ENCODE results near the gene LCK. TPM values are rescaled to one million over a fixed set of nuclear protein-coding genes. Genes with fewer than 3 reads are reported as not detected.
"Not testable (repeated sequence)": the region's sequence is repeated elsewhere in the genome, so short reads cannot be mapped to it uniquely, and the experiment has no call there.

LCK gene
- total and polyA plus RNA-seq, 3 experiments from 2014 or later, result 288 to 937 (median 297) TPM

DNA sequence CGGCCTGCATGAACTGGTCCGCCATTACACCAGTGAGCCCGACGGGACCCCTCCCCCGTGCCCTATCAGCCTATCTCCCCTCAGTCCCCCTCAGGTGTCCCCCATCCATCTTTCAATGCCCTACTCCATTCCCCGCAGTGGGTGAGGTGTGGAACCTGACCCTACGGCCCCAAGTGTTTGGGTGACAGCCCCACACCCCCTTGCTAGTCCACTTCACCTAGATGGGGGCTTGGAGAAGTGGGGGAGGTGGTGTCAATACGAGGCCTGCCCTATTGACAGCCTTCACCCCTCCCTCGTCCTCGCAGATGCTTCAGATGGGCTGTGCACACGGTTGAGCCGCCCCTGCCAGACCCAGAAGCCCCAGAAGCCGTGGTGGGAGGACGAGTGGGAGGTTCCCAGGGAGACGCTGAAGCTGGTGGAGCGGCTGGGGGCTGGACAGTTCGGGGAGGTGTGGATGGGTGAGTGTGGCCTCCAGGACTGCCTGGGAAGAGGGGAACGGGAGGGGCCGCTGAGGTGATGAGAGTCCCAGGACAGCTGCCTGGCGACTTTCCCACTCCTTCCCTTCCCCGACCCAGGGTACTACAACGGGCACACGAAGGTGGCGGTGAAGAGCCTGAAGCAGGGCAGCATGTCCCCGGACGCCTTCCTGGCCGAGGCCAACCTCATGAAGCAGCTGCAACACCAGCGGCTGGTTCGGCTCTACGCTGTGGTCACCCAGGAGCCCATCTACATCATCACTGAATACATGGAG lies 25.1 kb downstream of the LCK start:
- H3K4me1 ChIP-seq (ENCODE audit: insufficient read depth, low read length), result peaks cover 48% of the 10 kb centered on the region
- Mint-ChIP-seq H3K9me3 (no peaks in the 10 kb centered on the region), H3K27ac (peak overlapping the region in 6 of 8 donors; percentile 11 to 91 (median 62)), H3K36me3 (peaks cover 0 to 86% (median 16%) of the 10 kb centered on the region in 3 donors), H3K4me1 (peaks cover 41 to 46% (median 46%) of the 10 kb centered on the region in 3 donors), H3K27me3 (peaks cover 0 to 5% of the 10 kb centered on the region in 2 donors), H3K4me3 (peak overlapping the region in 1 of 7 donors; percentile 63)
- no peaks in the 10 kb centered on the region for H3K9me3 ChIP-seq (ENCODE audit: low read length)
- H3K27ac ChIP-seq (ENCODE audit: low read depth, low read length), result no peak overlapping the region
- no peak overlapping the region for H3K4me3 ChIP-seq (ENCODE audit: low read length)
- peaks cover 64% of the 10 kb centered on the region for H3K36me3 ChIP-seq (ENCODE audit: insufficient read depth, low read length)
- H3K27me3 ChIP-seq (ENCODE audit: insufficient read depth, low read length, poor library complexity, severe bottlenecking), result no peaks in the 10 kb centered on the region
- POLR2A ChIA-PET, result no interaction called here
- CTCF ChIA-PET, result interaction anchor here (1.0 to 1.1 kb wide), 2 partner anchors 16 to 35 kb away, joined by 3 to 4 read pairs; partner anchors contain the start of gene HDAC1
- no peak for DNase-seq

DNA sequence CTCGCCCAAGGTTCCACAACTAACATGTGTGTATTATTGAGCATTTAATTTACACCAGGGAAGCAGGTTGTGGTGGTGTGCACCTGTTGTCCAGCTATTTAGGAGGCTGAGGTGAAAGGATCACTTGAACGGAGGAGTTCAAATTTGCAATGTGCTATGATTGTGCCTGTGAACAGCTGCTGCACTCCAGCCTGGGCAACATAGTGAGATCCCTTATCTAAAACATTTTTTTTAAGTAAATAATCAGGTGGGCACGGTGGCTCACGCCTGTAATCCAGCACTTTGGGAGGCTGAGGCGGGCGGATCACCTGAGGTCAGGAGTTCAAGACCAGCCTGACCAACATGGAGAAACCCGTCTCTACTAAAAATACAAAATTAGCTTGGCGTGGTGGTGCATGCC lies 33.7 kb downstream of the LCK start:
- peak overlapping the region in 1 of 8 donors; percentile 44 for H3K27ac Mint-ChIP-seq
- H3K4me3 ChIP-seq (ENCODE audit: low read length); H3K27me3 ChIP-seq (ENCODE audit: insufficient read depth, low read length, poor library complexity, severe bottlenecking); H3K4me1 Mint-ChIP-seq; H3K9me3 Mint-ChIP-seq; H3K4me1 ChIP-seq (ENCODE audit: insufficient read depth, low read length); H3K27me3 Mint-ChIP-seq; H3K4me3 Mint-ChIP-seq; DNase-seq; H3K9me3 ChIP-seq (ENCODE audit: low read length); H3K27ac ChIP-seq (ENCODE audit: low read depth, low read length); CTCF ChIA-PET: not testable (repeated sequence)
- POLR2A ChIA-PET, result interaction anchor here (0.6 to 1.0 kb wide), 2 partner anchors 10 to 45 kb away, joined by 3 to 5 read pairs; no protein-coding TSS in a partner anchor
- peaks cover 0 to 67% (median 13%) of the 10 kb centered on the region in 3 donors for H3K36me3 Mint-ChIP-seq
- H3K36me3 ChIP-seq (ENCODE audit: insufficient read depth, low read length), result peaks cover 43% of the 10 kb centered on the region

GRCh38 chr1:32285658-32286057 lies 34.6 kb downstream of the LCK start:
- Histone ChIP-seq H3K27me3 (ENCODE audit: insufficient read depth, low read length, poor library complexity, severe bottlenecking) (no peaks in the 10 kb centered on the region), H3K4me1 (ENCODE audit: insufficient read depth, low read length) (peaks cover 9% of the 10 kb centered on the region), H3K36me3 (ENCODE audit: insufficient read depth, low read length) (peaks cover 37% of the 10 kb centered on the region), H3K4me3 (ENCODE audit: low read length) (no peak overlapping the region), H3K9me3 (ENCODE audit: low read length) (no peaks in the 10 kb centered on the region), H3K27ac (ENCODE audit: low read depth, low read length) (no peak overlapping the region)
- ChIA-PET CTCF (interaction anchor here (0.9 kb wide), 1 partner anchor 37 kb away, joined by 6 read pairs; no protein-coding TSS in a partner anchor), POLR2A (interaction anchor here (1.0 kb wide), 1 partner anchor 45 kb away, joined by 3 read pairs; no protein-coding TSS in a partner anchor)
- peaks cover 0 to 60% (median 12%) of the 10 kb centered on the region in 3 donors for H3K36me3 Mint-ChIP-seq
- no peaks in the 10 kb centered on the region for H3K9me3 Mint-ChIP-seq
- peak overlapping the region in 2 of 8 donors; percentile 43 to 73 for H3K27ac Mint-ChIP-seq
- no peaks in the 10 kb centered on the region for H3K27me3 Mint-ChIP-seq
- DNase-seq, result no peak
- peaks cover 5 to 6% (median 5%) of the 10 kb centered on the region in 3 donors for H3K4me1 Mint-ChIP-seq
- no peak overlapping the region for H3K4me3 Mint-ChIP-seq

- peak overlapping the region in 3 of 8 donors; percentile 75 to 90 (median 85) for H3K27ac Mint-ChIP-seq
These were observed 35.7 kb downstream of the LCK start for GRCh38 chr1:32286763-32287162.

DNA sequence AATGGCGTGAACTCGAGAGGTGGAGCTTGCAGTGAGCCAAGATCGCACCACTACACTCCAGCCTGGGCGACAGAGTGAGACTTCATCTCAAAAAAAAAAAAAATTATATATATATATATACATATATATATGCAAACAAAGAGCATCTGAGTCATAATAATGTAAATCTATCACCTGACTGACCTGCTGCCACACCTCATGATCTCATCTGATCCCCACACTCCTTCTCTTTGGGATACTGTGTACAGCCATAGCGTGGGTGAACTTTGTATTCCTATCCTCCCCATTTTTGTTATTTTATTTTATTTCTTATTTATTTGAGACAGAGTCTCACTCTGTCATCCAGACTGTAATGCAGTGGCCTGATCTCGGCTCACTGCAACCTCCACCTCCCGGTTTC lies 38.2 kb downstream of the LCK start:
- POLR2A ChIA-PET, result interaction anchor here (0.7 to 1.6 kb wide), 3 partner anchors 34 to 76 kb away, joined by 3 to 4 read pairs (median 4); no protein-coding TSS in a partner anchor
- Histone ChIP-seq H3K27me3 (ENCODE audit: insufficient read depth, low read length, poor library complexity, severe bottlenecking) (no peaks in the 10 kb centered on the region), H3K36me3 (ENCODE audit: insufficient read depth, low read length) (peaks cover 22% of the 10 kb centered on the region), H3K4me3 (ENCODE audit: low read length) (no peak overlapping the region), H3K27ac (ENCODE audit: low read depth, low read length) (no peak overlapping the region), H3K4me1 (ENCODE audit: insufficient read depth, low read length) (peaks cover 34% of the 10 kb centered on the region), H3K9me3 (ENCODE audit: low read length) (no peaks in the 10 kb centered on the region)
- no peaks in the 10 kb centered on the region for H3K9me3 Mint-ChIP-seq
- DNase-seq, result no peak
- no peaks in the 10 kb centered on the region for H3K27me3 Mint-ChIP-seq
- CTCF ChIA-PET, result interaction anchor here (2.2 to 4.5 kb wide), 2 partner anchors 35 to 39 kb away, joined by 5 to 53 read pairs; partner anchors contain the start of genes FAM167B and LCK
- H3K27ac Mint-ChIP-seq, result peak overlapping the region in 1 of 8 donors; percentile 50
- H3K36me3 Mint-ChIP-seq, result peaks cover 0 to 40% (median 13%) of the 10 kb centered on the region in 3 donors
- no peak overlapping the region for H3K4me3 Mint-ChIP-seq
- peaks cover 20 to 36% (median 29%) of the 10 kb centered on the region in 3 donors for H3K4me1 Mint-ChIP-seq

More at GRCh38 chr1:32286763-32287162, 35.7 kb downstream of the LCK start:
- Mint-ChIP-seq H3K27me3 (no peaks in the 10 kb centered on the region), H3K4me1 (peaks cover 12 to 15% (median 13%) of the 10 kb centered on the region in 3 donors), H3K36me3 (peaks cover 0 to 50% (median 12%) of the 10 kb centered on the region in 3 donors), H3K4me3 (peak overlapping the region in 1 of 7 donors; percentile 59), H3K9me3 (no peaks in the 10 kb centered on the region)
- Histone ChIP-seq H3K4me3 (ENCODE audit: low read length) (no peak overlapping the region), H3K4me1 (ENCODE audit: insufficient read depth, low read length) (peaks cover 18% of the 10 kb centered on the region), H3K27me3 (ENCODE audit: insufficient read depth, low read length, poor library complexity, severe bottlenecking) (no peaks in the 10 kb centered on the region), H3K27ac (ENCODE audit: low read depth, low read length) (no peak overlapping the region), H3K9me3 (ENCODE audit: low read length) (no peaks in the 10 kb centered on the region), H3K36me3 (ENCODE audit: insufficient read depth, low read length) (peaks cover 27% of the 10 kb centered on the region)
- POLR2A ChIA-PET, result no interaction called here
- CTCF ChIA-PET, result interaction anchor here (0.9 kb wide), 1 partner anchor 38 kb away, joined by 6 read pairs; no protein-coding TSS in a partner anchor
- no peak for DNase-seq

GRCh38 chr1:32291145-32291707 lies 40.2 kb downstream of the LCK start:
- H3K27me3 Mint-ChIP-seq, result no peaks in the 10 kb centered on the region
- Histone ChIP-seq H3K4me3 (ENCODE audit: low read length) (peak overlapping the region; percentile 76), H3K36me3 (ENCODE audit: insufficient read depth, low read length) (peaks cover 6% of the 10 kb centered on the region), H3K4me1 (ENCODE audit: insufficient read depth, low read length) (peaks cover 54% of the 10 kb centered on the region), H3K27ac (ENCODE audit: low read depth, low read length) (peak overlapping the region; percentile 93), H3K9me3 (ENCODE audit: low read length) (no peaks in the 10 kb centered on the region), H3K27me3 (ENCODE audit: insufficient read depth, low read length, poor library complexity, severe bottlenecking) (no peaks in the 10 kb centered on the region)
- H3K36me3 Mint-ChIP-seq, result peaks cover 0 to 36% (median 6%) of the 10 kb centered on the region in 3 donors
- H3K27ac Mint-ChIP-seq, result peak overlapping the region; percentile 92 to 99 (median 98)
- no peak for DNase-seq
- H3K9me3 Mint-ChIP-seq, result no peaks in the 10 kb centered on the region
- H3K4me1 Mint-ChIP-seq, result peaks cover 34 to 52% (median 48%) of the 10 kb centered on the region in 3 donors
- CTCF ChIA-PET, result interaction anchor here (0.9 to 4.5 kb wide), 16 partner anchors 10 to 98 kb away, joined by 3 to 53 read pairs (median 4); partner anchors contain the start of genes FAM167B, LCK and MARCKSL1
- H3K4me3 Mint-ChIP-seq, result peak overlapping the region; percentile 96 to 100 (median 99)
- POLR2A ChIA-PET, result interaction anchor here (0.6 to 3.0 kb wide), 22 partner anchors 18 to 219 kb away, joined by 3 to 20 read pairs (median 4); partner anchors contain the start of genes BSDC1, EIF3I, KPNA6 and LCK

- Histone ChIP-seq H3K27me3 (ENCODE audit: insufficient read depth, low read length, poor library complexity, severe bottlenecking) (no peaks in the 10 kb centered on the region), H3K4me1 (ENCODE audit: insufficient read depth, low read length) (peaks cover 59% of the 10 kb centered on the region)
- peaks cover 41 to 59% (median 55%) of the 10 kb centered on the region in 3 donors for H3K4me1 Mint-ChIP-seq
These were observed 40.9 kb downstream of the LCK start, which contains the start of gene HDAC1 for GRCh38 chr1:32291708-32292538. Gene HDAC1 (plus strand): TSS chr1:32292083. CDS start chr1:32292170, 87 bp downstream.

More at GRCh38 chr1:32291708-32292538, 40.9 kb downstream of the LCK start, which contains the start of gene HDAC1:
- Histone ChIP-seq H3K9me3 (ENCODE audit: low read length) (no peaks in the 10 kb centered on the region), H3K27ac (ENCODE audit: low read depth, low read length) (peak within 1 kb of the TSS; percentile 93), H3K4me3 (ENCODE audit: low read length) (peak within 1 kb of the TSS; percentile 76), H3K36me3 (ENCODE audit: insufficient read depth, low read length) (no peaks in the 10 kb centered on the region)
- H3K27me3 Mint-ChIP-seq, result no peaks in the 10 kb centered on the region
- ChIA-PET POLR2A (interaction anchor here (0.6 to 3.0 kb wide), 22 partner anchors 18 to 219 kb away, joined by 3 to 20 read pairs (median 4); partner anchors contain the start of genes BSDC1, EIF3I, KPNA6 and LCK), CTCF (interaction anchor here (0.9 to 4.5 kb wide), 11 partner anchors 11 to 86 kb away, joined by 3 to 53 read pairs (median 5); partner anchors contain the start of genes FAM167B, IQCC, LCK and MARCKSL1)
- peak within 1 kb of the TSS; percentile 96 to 100 (median 99) for H3K4me3 Mint-ChIP-seq
- H3K27ac Mint-ChIP-seq, result peak within 1 kb of the TSS; percentile 95 to 99 (median 98)
- H3K9me3 Mint-ChIP-seq, result no peaks in the 10 kb centered on the region
- peak; percentile 95 to 98 (median 97) for DNase-seq
- H3K36me3 Mint-ChIP-seq, result peaks cover 0 to 34% (median 4%) of the 10 kb centered on the region in 3 donors

Data from CD8-positive, alpha-beta memory T cell (primary cell).